ENCODE results near the gene MYO1G.
A peak's percentile ranks its signal among the peaks of the same experiment; 100 is the strongest.

MYO1G gene

GRCh38 chr7:45017253-45017652, 38.4 kb upstream of the MYO1G start:
- Histone ChIP-seq H3K27ac (ENCODE audit: low read depth, low read length) (no peak overlapping the region), H3K4me1 (ENCODE audit: control insufficient read depth, insufficient read depth, low read length, unreplicated experiment) (no peaks in the 10 kb centered on the region), H3K79me2 (ENCODE audit: control insufficient read depth, insufficient read depth, low read length, unreplicated experiment) (peaks cover 38% of the 10 kb centered on the region), H3K36me3 (ENCODE audit: insufficient read depth, low read length) (peaks cover 5% of the 10 kb centered on the region; the same call in 1 of the 2 replicates), H3K4me3 (ENCODE audit: low read depth, low read length) (no peak overlapping the region), H2AFZ (ENCODE audit: low read length, unreplicated experiment) (no peak overlapping the region), H3K27me3 (ENCODE audit: insufficient read depth, low read length) (no peaks in the 10 kb centered on the region)

GRCh38 chr7:45015313-45015712, 36.5 kb upstream of the MYO1G start:
- Histone ChIP-seq H3K79me2 (ENCODE audit: control insufficient read depth, insufficient read depth, low read length, unreplicated experiment) (peaks cover 29% of the 10 kb centered on the region), H3K4me1 (ENCODE audit: control insufficient read depth, insufficient read depth, low read length, unreplicated experiment) (no peaks in the 10 kb centered on the region), H3K4me3 (ENCODE audit: low read depth, low read length) (no peak overlapping the region), H3K36me3 (ENCODE audit: insufficient read depth, low read length) (peaks cover 5% of the 10 kb centered on the region; the same call in 1 of the 2 replicates), H3K27me3 (ENCODE audit: insufficient read depth, low read length) (no peaks in the 10 kb centered on the region), H2AFZ (ENCODE audit: low read length, unreplicated experiment) (no peak overlapping the region), H3K27ac (ENCODE audit: low read depth, low read length) (no peak overlapping the region)

- Histone ChIP-seq H3K27ac (ENCODE audit: low read depth, low read length) (no peak overlapping the region), H3K4me1 (ENCODE audit: control insufficient read depth, insufficient read depth, low read length, unreplicated experiment) (no peaks in the 10 kb centered on the region), H3K4me3 (ENCODE audit: low read depth, low read length) (no peak overlapping the region), H2AFZ (ENCODE audit: low read length, unreplicated experiment) (no peak overlapping the region), H3K36me3 (ENCODE audit: insufficient read depth, low read length) (peaks cover 5% of the 10 kb centered on the region; the same call in 1 of the 2 replicates), H3K27me3 (ENCODE audit: insufficient read depth, low read length) (no peaks in the 10 kb centered on the region), H3K79me2 (ENCODE audit: control insufficient read depth, insufficient read depth, low read length, unreplicated experiment) (peaks cover 25% of the 10 kb centered on the region)
Measured at GRCh38 chr7:45013465-45013967, 34.7 kb upstream of the MYO1G start.

GRCh38 chr7:45007571-45008328, 28.9 kb upstream of the MYO1G start:
- no peak overlapping the region for H3K4me3 ChIP-seq (ENCODE audit: low read depth, low read length)
- H3K4me1 ChIP-seq (ENCODE audit: control insufficient read depth, insufficient read depth, low read length, unreplicated experiment), result no peaks in the 10 kb centered on the region
- no peaks in the 10 kb centered on the region for H3K27me3 ChIP-seq (ENCODE audit: insufficient read depth, low read length)
- no peak overlapping the region for H3K27ac ChIP-seq (ENCODE audit: low read depth, low read length)
- H2AFZ ChIP-seq (ENCODE audit: low read length, unreplicated experiment), result no peak overlapping the region
- peaks cover 42% of the 10 kb centered on the region for H3K79me2 ChIP-seq (ENCODE audit: control insufficient read depth, insufficient read depth, low read length, unreplicated experiment)
- H3K36me3 ChIP-seq (ENCODE audit: insufficient read depth, low read length), result no peaks in the 10 kb centered on the region

DNA sequence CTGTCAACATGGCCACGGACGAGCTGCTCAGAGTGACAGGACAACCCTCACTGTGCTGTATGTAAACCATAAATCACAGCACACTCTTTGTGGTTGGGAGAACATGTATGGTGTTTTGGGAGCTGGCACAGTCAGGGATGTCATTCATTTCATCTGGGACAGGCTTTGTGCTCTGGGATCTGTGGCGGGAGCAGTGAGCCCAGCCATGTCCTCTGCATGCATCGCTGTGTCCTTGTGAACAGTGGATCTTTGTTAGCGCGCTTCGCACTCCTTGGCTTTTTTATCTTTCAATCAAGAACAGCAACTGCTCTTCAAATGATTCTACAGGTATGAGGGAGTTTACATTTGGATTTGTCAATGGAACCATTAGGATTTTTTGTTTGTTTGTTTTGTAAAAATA, 28.3 kb upstream of the MYO1G start:
- no peaks in the 10 kb centered on the region for H3K27me3 ChIP-seq (ENCODE audit: insufficient read depth, low read length)
- peaks cover 43% of the 10 kb centered on the region for H3K79me2 ChIP-seq (ENCODE audit: control insufficient read depth, insufficient read depth, low read length, unreplicated experiment)
- H3K27ac ChIP-seq (ENCODE audit: low read depth, low read length), result no peak overlapping the region

GRCh38 chr7:45003789-45004188, 25.0 kb upstream of the MYO1G start:
- H3K79me2 ChIP-seq (ENCODE audit: control insufficient read depth, insufficient read depth, low read length, unreplicated experiment), result peaks cover 61% of the 10 kb centered on the region
- no peaks in the 10 kb centered on the region; the same call in 1 of the 2 replicates for H3K36me3 ChIP-seq (ENCODE audit: insufficient read depth, low read length)
- no peak overlapping the region for H3K27ac ChIP-seq (ENCODE audit: low read depth, low read length)
- no peaks in the 10 kb centered on the region for H3K27me3 ChIP-seq (ENCODE audit: insufficient read depth, low read length)
- H2AFZ ChIP-seq (ENCODE audit: low read length, unreplicated experiment), result no peak overlapping the region
- peaks cover 10% of the 10 kb centered on the region for H3K4me1 ChIP-seq (ENCODE audit: control insufficient read depth, insufficient read depth, low read length, unreplicated experiment)
- no peak overlapping the region for H3K4me3 ChIP-seq (ENCODE audit: low read depth, low read length)

More for the DNA sequence above, 28.3 kb upstream of the MYO1G start:
- Histone ChIP-seq H3K4me3 (ENCODE audit: low read depth, low read length) (no peak overlapping the region), H3K36me3 (ENCODE audit: insufficient read depth, low read length) (no peaks in the 10 kb centered on the region), H3K4me1 (ENCODE audit: control insufficient read depth, insufficient read depth, low read length, unreplicated experiment) (no peaks in the 10 kb centered on the region), H2AFZ (ENCODE audit: low read length, unreplicated experiment) (no peak overlapping the region)

DNA sequence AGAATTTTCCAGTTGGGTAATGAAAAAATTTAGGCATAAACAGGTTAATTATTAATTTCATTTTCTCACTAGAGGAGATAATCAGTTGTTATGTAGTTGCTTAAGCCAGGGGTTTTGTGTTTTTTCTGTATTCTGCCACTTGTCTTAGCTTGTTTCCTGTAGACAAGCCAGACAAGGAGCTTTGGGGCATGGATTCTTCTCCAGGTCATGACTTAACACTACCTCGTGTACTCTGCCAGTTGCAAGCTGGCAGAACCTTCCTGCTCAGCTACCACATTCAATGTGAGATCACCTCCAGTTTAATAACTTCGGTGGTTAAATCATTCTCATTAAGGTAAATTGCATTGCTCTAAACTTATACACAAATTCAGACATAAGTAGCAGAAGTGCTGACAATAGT, 23.0 kb upstream of the MYO1G start:
- peak overlapping the region; percentile 79 for H3K4me3 ChIP-seq (ENCODE audit: low read depth, low read length)
- H2AFZ ChIP-seq (ENCODE audit: low read length, unreplicated experiment), result no peak overlapping the region
- H3K27me3 ChIP-seq (ENCODE audit: insufficient read depth, low read length), result no peaks in the 10 kb centered on the region
- H3K27ac ChIP-seq (ENCODE audit: low read depth, low read length), result no peak overlapping the region
- peaks cover 47% of the 10 kb centered on the region for H3K79me2 ChIP-seq (ENCODE audit: control insufficient read depth, insufficient read depth, low read length, unreplicated experiment)
- H3K36me3 ChIP-seq (ENCODE audit: insufficient read depth, low read length), result no peaks in the 10 kb centered on the region; the same call in 1 of the 2 replicates
- peaks cover 15% of the 10 kb centered on the region for H3K4me1 ChIP-seq (ENCODE audit: control insufficient read depth, insufficient read depth, low read length, unreplicated experiment)

DNA sequence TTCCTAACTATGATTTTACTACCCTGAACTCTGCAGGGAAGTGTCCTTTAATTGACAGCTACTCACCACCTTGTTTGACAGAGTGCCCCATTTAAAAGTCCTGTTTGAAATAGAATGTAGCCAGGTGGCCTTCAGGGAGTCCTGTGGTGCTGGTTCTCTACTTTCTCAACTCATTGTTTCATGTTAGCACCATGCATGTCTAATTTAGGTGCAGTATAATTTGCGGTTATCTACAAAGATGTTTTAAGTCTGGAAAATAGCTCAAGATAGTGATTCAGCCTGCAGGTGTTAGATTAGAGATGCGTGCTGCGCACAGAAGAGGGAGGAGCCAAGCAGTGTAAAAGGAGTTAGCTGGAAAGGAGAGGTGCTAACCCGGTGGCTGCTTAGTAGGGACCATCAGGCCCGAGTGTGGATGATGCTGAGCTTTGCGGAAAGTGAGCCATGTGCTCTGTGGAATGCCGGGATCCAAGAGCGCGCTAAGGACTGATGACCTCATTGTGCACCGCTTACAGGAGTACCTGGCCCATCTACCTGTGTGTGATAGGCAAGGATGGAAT, 22.4 kb upstream of the MYO1G start:
- no peak overlapping the region for H2AFZ ChIP-seq (ENCODE audit: low read length, unreplicated experiment)
- H3K36me3 ChIP-seq (ENCODE audit: insufficient read depth, low read length), result no peaks in the 10 kb centered on the region; the same call in 1 of the 2 replicates
- H3K4me1 ChIP-seq (ENCODE audit: control insufficient read depth, insufficient read depth, low read length, unreplicated experiment), result peaks cover 15% of the 10 kb centered on the region
- peaks cover 42% of the 10 kb centered on the region for H3K79me2 ChIP-seq (ENCODE audit: control insufficient read depth, insufficient read depth, low read length, unreplicated experiment)
- H3K27me3 ChIP-seq (ENCODE audit: insufficient read depth, low read length), result no peaks in the 10 kb centered on the region
- peak overlapping the region; percentile 79 for H3K4me3 ChIP-seq (ENCODE audit: low read depth, low read length)
- H3K27ac ChIP-seq (ENCODE audit: low read depth, low read length), result no peak overlapping the region

DNA sequence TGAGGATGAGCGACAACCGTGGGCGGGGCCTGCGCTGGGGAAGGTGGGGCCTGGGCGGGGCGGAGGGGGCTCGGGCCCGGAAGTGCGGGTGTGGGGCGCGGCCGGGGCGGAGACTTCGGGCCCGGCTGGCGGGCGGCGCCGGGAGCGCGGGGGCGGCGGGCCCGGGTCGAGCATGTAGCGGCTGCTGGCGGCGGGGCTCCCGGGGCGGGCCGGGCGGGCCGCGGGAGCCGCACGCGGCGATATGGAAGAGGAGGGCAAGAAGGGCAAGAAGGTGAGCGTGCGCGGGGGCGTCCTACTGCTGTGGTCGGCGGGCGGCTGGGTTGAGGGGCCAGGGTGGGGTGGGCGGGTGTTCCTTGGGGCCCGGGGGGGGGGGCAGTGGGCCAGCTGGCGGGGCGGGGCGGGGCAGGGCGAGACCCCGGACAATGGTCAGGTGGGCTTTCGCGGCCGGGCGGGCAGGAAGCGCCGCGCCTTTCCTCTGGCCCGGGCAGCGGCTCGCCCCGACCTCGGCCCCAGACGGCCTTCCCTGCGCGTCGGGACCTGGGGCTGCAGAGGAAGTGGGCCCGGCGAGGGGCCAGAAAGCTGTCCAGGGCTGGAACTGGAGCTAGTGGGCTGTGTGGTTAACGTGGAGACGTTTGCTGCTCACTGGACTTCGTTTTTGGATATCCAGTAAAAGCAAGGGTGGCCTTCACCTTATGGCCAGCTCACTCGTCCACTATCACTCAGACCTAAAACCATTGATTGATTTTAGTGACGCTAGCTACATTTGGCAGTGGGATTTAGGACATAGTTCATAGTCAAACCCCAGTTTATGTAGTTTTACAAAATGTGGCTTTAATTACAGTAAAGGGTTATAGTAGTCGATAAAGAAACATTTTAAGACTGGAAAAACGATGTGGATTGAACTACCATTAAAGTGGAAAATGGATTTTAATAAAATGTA, 21.5 kb upstream of the MYO1G start, which contains the start of gene CCM2:
CCM2 (plus strand) TSS at position 109 of the 940 bp plus-strand sequence; CDS start at position 242, 133 bp downstream.
- peaks cover 35% of the 10 kb centered on the region for H3K79me2 ChIP-seq (ENCODE audit: control insufficient read depth, insufficient read depth, low read length, unreplicated experiment)
- H3K4me1 ChIP-seq (ENCODE audit: control insufficient read depth, insufficient read depth, low read length, unreplicated experiment), result peaks cover 15% of the 10 kb centered on the region
- peak within 1 kb of the TSS; percentile 96 for H2AFZ ChIP-seq (ENCODE audit: low read length, unreplicated experiment)
- H3K27ac ChIP-seq (ENCODE audit: low read depth, low read length), result peak within 1 kb of the TSS; percentile 69
- no peaks in the 10 kb centered on the region for H3K27me3 ChIP-seq (ENCODE audit: insufficient read depth, low read length)
- no peaks in the 10 kb centered on the region; the same call in 1 of the 2 replicates for H3K36me3 ChIP-seq (ENCODE audit: insufficient read depth, low read length)
- peak within 1 kb of the TSS; percentile 93 for H3K4me3 ChIP-seq (ENCODE audit: low read depth, low read length)
